Fibroblast of gingiva (primary cell): ENCODE data around the gene NPAS1.
A peak's percentile ranks its signal among the peaks of the same experiment; 100 is the strongest.

Experiments
- DNase-seq: peaks from one replicate; pipeline ENCODE4 v3.0.0-alpha.2; 2011; ENCODE audit warnings: low read depth

Gene NPAS1

DNA sequence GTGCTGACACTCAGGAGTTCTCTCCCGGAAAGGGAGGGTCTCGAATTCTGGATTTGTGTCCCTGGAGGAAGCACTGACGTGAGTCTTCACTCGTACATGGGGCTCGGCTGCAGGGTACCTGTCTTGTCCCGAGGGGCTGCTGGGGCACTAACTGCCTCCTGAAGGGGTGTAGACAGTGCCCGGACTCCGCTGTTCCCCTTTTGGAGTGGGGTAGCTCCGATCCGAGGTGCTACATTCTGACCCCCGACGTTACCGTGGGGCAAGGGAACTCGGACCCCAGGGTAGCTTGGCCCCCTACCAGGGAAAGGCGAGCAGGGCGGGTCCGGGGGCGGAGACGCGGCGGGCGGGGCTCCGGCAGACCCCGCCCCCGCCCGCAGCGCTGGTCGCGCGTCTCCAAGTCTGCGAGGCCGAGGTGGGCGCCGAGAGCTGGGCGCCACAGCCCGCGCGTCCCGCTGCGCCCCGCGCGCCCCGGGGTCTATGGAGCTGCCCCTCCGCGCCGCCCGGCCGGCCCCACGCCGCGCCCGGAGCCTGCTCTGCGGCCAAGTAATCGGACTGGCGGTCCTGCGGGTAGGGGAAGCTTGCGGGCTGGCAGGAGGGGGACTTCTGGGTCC lies at the start of gene NPAS1:
NPAS1 (plus strand) TSS at position 407 of the 611 bp plus-strand sequence. CDS start 1,211 bp downstream, outside the sequence.
- no peak for DNase-seq

DNA sequence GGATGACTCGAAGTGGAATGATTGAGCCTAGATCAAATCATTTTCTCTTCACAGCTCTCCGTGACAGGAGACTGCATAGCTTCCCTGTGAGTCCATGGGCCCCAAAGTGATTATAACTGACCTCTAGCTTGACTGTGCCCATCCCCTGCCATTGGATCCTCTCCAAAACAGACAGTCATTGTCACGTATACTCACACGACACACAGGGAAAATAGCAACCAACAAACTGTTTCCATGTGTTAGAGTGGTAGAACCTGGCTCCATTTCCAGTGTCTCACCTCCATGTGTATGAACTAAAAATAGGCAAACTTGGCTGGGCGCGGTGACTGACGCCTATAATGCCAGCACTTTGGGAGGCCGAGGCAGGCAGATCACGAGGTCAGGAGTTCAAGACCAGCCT lies 48.8 kb upstream of the NPAS1 start:
- peak; percentile 84 for DNase-seq

DNA sequence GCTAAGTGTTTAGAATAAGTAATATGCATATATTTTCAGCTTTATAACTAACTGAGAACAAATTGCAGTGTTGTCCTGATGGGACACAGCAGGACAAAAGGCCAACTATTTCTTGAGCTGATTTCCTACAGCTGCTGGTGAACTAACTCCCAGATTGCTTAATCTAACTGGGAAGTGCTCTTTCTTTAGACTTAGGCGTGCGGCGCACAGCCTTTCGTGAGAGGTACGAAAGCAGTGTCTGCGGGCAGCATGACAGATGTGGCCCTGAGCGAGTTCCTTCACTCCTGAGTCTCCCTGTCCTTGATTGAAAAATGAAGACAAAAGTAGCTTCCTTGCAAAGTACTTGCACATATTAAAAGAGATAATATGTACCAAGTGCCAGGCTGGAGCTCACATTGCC lies 47.3 kb upstream of the NPAS1 start:
- peak; percentile 78 for DNase-seq

DNA sequence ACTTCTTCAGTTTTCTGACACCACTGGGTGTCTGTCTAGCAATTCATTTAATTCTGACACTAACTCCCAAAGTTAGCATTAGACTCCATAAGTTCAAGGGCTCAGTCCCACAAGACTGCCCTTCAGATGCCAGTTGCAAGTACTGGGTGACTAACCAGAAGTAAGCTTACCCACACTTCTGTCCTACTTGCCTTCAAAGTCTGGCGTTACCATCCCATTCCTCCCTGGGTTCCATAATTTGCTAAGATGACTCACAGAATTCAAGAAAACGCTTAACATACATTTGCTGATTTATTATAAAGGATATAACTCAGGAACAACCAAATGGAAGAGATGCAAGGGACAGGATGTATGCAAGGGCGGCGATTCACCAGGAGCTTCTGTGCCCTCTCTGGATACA lies 45.5 kb upstream of the NPAS1 start:
- DNase-seq: no peak

DNA sequence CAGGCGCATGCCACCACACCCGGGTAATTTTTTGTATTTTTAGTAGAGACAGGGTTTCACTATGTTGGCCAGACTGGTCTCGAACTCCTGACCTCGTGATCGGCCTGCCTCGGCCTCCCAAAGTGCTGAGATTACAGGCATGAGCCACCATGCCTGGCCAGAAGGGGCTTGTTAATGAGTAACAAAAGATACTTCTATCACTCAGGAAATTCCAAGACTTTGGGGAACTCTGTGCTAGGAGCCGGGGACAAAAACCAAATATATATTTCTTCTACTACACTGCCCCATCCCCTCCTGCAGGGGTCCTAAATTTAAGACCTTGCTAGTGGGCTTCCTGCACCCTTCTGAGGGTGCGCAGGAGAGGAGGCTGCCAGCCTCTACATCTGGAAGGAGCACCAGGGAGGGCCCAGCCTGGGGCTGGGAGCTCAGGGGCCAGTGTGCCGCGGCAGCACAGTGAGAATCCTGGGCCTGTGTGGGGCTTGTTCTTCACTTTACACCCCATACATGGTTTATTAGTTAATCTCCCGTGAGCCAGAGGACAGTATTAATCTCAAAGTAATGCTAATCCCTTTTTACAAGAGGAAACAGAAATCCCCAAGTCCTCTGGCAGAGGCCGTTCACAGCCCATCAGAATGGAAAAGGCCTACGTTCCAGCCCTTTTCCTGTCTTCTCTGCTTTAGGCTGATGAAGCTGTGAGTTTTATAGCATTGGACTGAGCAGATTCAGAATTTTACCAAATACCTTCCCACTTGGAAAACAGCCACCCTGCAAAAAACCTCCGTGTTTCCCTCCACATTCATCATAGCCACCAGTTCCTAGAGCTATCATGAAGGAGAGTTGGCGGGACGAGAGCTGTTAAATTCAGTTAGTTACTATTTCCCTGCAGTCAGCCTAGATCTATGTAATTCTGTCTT lies 44.4 kb upstream of the NPAS1 start:
- no peak for DNase-seq

DNA sequence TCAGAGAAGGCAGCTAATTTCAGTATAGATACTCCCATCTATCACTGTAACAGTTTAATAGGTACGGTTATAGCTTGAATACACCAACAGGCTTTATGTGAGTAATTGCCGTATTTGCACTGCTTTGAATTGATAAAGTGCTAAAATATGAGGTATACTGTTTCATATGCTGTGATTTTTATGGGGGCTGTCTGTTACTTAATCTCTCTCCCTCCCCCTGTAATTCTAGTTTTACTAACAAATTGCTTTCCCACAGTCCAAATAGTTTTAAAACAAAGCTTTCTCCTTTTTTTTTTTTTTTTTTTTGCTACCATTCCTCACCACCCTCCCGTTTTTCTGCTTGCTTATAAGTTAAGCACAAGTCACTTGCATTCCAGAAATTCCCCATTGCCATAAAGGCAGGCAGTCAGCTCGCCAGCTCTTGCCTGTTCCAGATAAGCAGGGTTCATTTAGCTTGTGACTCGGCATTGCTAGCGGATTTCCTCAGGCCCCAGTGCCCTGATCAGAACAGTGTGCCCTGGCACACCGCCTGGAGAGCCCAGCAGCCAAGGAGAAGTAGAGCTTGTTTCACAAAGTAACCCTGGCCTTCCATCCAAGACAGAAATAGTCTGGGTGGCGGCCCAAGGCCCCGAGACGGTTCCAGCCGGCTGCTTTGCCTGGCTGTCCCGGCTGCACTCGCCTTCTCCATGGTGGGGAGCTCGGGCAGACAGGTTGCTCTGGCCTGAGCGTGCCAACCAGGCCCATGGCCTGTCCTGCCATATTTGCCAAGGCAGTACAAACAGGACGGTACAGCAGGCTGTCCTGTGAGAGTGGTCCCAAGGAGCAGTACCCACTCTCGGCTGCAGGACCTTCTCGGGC lies 43.5 kb upstream of the NPAS1 start:
- peak; percentile 100 for DNase-seq

GRCh38 chr19:46976845-46977320 lies 42.8 kb upstream of the NPAS1 start:
- DNase-seq: peak; percentile 68

DNA sequence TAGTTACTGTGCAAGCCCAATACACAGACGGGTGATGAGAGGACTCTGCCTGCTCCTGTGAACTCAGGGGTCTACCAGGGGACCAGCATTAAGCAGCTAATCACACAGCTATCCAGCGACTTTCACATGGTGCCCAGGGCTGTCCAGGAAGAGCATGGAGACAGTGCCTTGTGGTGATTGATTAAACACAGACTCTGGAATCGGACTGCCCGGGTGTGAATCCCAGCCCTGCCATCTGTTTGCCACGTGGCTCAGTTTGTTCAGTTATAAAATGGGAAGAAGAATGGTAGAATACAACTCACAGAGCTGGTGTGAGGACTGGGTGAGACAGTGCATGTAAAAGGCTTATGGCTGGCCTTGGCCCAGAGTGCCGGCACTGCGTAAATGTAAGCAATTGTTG lies 42.1 kb upstream of the NPAS1 start:
- no peak for DNase-seq

- DNase-seq: no peak
Observed at GRCh38 chr19:46978171-46978869, 41.3 kb upstream of the NPAS1 start.

GRCh38 chr19:46979126-46980105 lies 40.2 kb upstream of the NPAS1 start:
- DNase-seq: no peak

GRCh38 chr19:46980761-46981160 lies 38.9 kb upstream of the NPAS1 start:
- no peak for DNase-seq

- DNase-seq: no peak
Observed at GRCh38 chr19:46981286-46981945, 38.2 kb upstream of the NPAS1 start.

- DNase-seq: no peak
Observed at GRCh38 chr19:46983097-46983496, 36.5 kb upstream of the NPAS1 start.

DNA sequence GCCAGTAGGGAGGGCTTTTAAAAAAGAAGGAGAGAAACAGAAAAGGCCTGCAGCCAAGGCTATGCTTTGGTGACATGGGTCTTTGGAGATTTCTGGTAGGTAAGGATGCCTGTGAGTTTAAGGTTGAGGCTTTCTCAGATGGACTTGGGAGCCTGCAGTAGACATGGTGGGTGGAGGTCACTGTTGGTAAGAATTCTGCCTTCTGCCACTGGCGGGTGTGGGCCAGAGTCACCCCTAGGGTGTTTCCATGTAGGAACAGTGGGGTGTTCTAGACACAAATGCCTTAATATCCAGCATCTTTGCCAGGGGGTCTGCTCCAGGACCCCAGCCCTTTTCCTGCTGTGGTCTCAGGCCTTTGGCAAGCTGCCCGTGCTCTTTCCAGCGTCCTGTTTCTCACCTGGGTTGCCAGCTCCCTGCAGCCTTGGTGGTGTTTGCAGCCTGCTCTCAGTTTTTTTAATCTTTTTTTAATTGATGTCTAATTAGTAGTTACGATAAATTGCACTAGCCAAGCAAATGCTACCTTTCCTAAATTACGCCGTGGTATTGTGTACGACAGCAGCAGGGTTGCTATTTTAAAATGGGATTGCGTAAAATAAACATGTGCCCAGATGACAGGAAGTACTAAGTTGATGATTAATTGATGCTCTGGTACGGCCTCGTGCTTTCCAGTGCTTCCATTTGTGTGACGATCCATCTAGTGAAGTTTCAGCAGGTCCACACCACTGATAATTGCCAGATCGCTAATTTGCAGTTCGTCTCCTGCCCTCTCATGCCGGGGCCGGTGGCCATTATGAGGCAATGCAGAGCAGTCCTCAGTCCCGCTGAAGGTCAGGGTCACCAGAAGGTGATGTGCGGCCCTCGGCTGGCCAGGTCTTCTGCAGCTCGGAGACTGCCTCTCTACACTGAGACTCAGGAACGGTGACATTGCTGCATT lies 35.3 kb upstream of the NPAS1 start:
- peak; percentile 81 for DNase-seq

DNA sequence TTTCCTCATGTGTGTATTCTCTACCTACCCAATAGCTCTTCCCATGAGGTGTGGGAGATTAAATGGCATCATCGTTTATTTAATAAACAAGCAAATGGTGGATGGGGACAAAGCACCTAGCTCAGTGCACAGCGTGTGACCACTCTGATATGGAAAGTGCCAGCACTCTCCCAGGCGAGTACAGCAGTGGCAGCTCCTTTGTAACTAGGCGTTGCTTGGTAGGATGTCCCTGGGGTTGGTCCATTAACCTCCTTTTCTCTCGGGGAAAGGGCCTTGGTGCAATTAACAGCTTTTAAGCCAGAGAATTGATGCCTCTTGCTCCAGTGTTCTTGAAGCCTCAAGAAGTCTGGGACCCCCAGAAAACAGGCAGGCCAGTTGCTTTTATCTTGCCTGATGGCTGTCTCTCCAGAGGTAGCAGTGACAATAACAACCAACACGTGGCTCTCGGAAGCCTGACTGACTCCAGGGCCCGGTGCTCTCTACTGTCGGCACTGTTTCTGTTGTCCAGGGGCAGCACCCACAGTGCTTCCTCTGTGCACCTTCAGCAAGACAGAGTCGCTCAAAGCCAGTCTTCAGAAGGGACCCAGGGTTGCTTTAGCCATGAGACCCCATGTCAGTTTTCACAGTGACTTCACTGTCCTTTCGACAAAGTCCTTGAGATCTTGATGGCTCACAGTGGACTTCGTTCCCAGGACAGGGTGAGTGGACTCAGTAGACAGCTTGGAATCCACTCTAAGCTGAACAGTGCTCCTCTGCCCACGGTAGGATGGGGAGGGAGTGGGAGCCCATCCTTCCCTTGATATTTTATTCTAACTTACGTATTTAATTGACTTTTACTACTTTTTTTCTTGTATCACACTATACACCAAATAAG lies 33.9 kb upstream of the NPAS1 start:
- no peak for DNase-seq

- no peak for DNase-seq
Observed at GRCh38 chr19:46988614-46989230, 30.9 kb upstream of the NPAS1 start.

DNA sequence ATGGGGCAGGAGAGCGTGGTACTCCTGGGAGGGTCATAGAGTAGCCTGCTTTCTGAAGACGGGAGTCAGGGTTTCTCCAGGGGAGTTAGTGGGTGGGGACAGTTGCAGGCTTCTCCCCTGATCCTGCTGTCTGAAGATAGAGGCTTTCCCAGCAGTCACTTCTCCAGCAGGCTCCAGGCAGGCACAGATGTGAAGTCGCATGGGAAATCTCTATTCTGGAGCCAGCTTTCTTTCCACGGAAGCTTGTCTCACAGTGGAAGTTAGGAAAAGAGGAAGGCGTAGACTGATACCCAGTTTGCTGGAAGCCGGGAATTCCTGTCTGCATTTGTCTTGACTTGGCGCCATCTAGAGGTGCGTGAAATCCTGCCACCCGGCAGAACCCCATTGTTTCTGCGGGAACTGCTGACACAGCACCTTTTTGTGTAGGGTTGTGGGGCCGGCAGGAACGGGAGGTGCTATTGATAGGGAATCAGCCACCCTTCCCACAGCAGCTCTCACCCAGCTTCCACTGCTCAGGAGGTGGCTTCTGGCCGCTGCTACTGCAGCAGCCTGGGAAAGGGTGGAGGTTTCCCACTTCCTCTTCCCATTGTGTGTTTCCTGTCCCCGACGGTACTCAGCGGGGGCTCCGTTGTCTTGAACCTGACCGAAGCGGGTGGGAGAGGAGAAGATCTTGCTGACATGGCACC lies 28.5 kb upstream of the NPAS1 start:
- DNase-seq: peak; percentile 80
